IMR-90 (cell line): ENCODE measurements around the gene GCDH. TPM values are rescaled to one million over a fixed set of nuclear protein-coding genes. Genes with fewer than 3 reads are reported as not detected.
A peak's percentile ranks its signal among the peaks of the same experiment; 100 is the strongest.

Experiments used
- ATAC-seq: fragments of 200-7000 bp; cut with Tn5 transposase; 2 replicates; pipeline ENCODE4 v1.9.1; 2020; ENCODE audit warnings: low read depth, mild to moderate bottlenecking, moderate library complexity
- BruUV-seq: library from RNA; stranded (reverse); fragments of 400-500 nt; replicated peaks from 2 replicates; lab custom pipeline; 2021; lab: Mats Ljungman, UMichigan
- CTCF ChIA-PET: fragments of 300-600 bp; formaldehyde crosslinking; extraction: SDS; loops from one replicate; lab custom pipeline; 2021; ENCODE audit warnings: antibody characterized with exemption; lab: Yijun Ruan, JAX
- POLR2A ChIA-PET: fragments of 300-600 bp; sonication (Branson Sonifier 250); formaldehyde crosslinking; loops from one replicate; lab custom pipeline; 2022; ENCODE audit warnings: antibody characterized with exemption; ENCODE audit not compliant: unreplicated experiment; lab: Charles Lee
- DNase-seq: peaks from one replicate; pipeline ENCODE4 v3.0.0; 2013
- H2AFZ ChIP-seq: replicated peaks from 2 replicates; pipeline ENCODE3; 2013; ENCODE audit warnings: low read length, mild to moderate bottlenecking; ENCODE audit not compliant: poor library complexity
- H2AK5ac ChIP-seq: 2 replicates; pipeline ENCODE4 v1.6.1; 2013; ENCODE audit warnings: low read depth, low read length, inconsistent platforms
- H2AK9ac ChIP-seq: replicated peaks from 2 replicates; pipeline ENCODE3; 2013; ENCODE audit warnings: mild to moderate bottlenecking, low read depth, low read length, moderate library complexity; ENCODE audit not compliant: poor library complexity
- H2BK120ac ChIP-seq: 2 replicates; pipeline ENCODE4 v1.6.1; 2013; ENCODE audit warnings: low read depth, low read length, inconsistent platforms
- H2BK15ac ChIP-seq: 3 replicates; pipeline ENCODE4 v1.6.1; 2013; ENCODE audit warnings: low read depth, low read length, inconsistent platforms
- H2BK20ac ChIP-seq: 2 replicates; pipeline ENCODE4 v1.6.1; 2013; ENCODE audit warnings: low read depth, mild to moderate bottlenecking, inconsistent platforms, low read length, moderate library complexity
- H2BK5ac ChIP-seq: 2 replicates; pipeline ENCODE4 v1.6.1; 2013; ENCODE audit warnings: mild to moderate bottlenecking, low read depth, low read length, inconsistent platforms; ENCODE audit not compliant: poor library complexity, severe bottlenecking
- H3K14ac ChIP-seq: replicated peaks from 2 replicates; pipeline ENCODE4 v1.6.1; 2013; ENCODE audit warnings: low read depth, low read length, inconsistent platforms
- H3K18ac ChIP-seq: 2 replicates; pipeline ENCODE4 v1.6.1; 2013; ENCODE audit warnings: low read depth, low read length, control low read depth
- H3K23ac ChIP-seq: 2 replicates; pipeline ENCODE4 v1.6.1; 2013; ENCODE audit warnings: low read depth, low read length, inconsistent platforms
- H3K27ac ChIP-seq: 2 replicates; pipeline ENCODE4 v1.5.1; 2013; ENCODE audit warnings: mild to moderate bottlenecking, control low read depth, low read length; ENCODE audit not compliant: insufficient read depth
- H3K27me3 ChIP-seq: 2 replicates; pipeline ENCODE4 v1.6.1; 2013; ENCODE audit warnings: low read length; ENCODE audit not compliant: control insufficient read depth, insufficient read depth
- H3K36me3 ChIP-seq: 2 replicates; pipeline ENCODE4 v1.6.1; 2013; ENCODE audit warnings: low read length, mixed read lengths; ENCODE audit not compliant: control insufficient read depth, insufficient read depth
- H3K4ac ChIP-seq: 2 replicates; pipeline ENCODE4 v1.6.1; 2013; ENCODE audit warnings: low read depth, low read length, inconsistent platforms
- H3K4me1 ChIP-seq: 2 replicates; pipeline ENCODE4 v1.6.1; 2013; ENCODE audit warnings: low read length, mixed read lengths; ENCODE audit not compliant: control insufficient read depth, insufficient read depth
- H3K4me2 ChIP-seq: 2 replicates; pipeline ENCODE4 v1.6.1; 2013; ENCODE audit warnings: low read depth, mild to moderate bottlenecking, control low read depth, low read length, moderate library complexity
- H3K4me3 ChIP-seq: 2 replicates; pipeline ENCODE4 v1.5.1; 2013; ENCODE audit warnings: low read depth, mild to moderate bottlenecking, control low read depth, low read length, moderate library complexity; ENCODE audit not compliant: insufficient read depth
- H3K56ac ChIP-seq: 2 replicates; pipeline ENCODE4 v1.6.1; 2013; ENCODE audit warnings: low read length, inconsistent platforms; ENCODE audit not compliant: insufficient read depth; ENCODE audit errors: extremely low read depth
- H3K79me1 ChIP-seq, 2 experiments: 2 replicates each; pipeline ENCODE4 v1.6.1; 2013; ENCODE audit warnings: low read length in 2 of 2, inconsistent platforms in 1 of 2, low read depth in 1 of 2
- H3K9ac ChIP-seq: 2 replicates; pipeline ENCODE4 v1.6.1; 2013; ENCODE audit warnings: low read depth, low read length, control low read depth
- H3K9me1 ChIP-seq: 2 replicates; pipeline ENCODE4 v1.6.1; 2013; ENCODE audit warnings: low read length, inconsistent platforms; ENCODE audit not compliant: insufficient read depth
- H3K9me3 ChIP-seq: 2 replicates; pipeline ENCODE4 v1.6.1; 2013; ENCODE audit warnings: low read length; ENCODE audit not compliant: control insufficient read depth, insufficient read depth
- H4K20me1 ChIP-seq: 2 replicates; pipeline ENCODE4 v1.6.1; 2013; ENCODE audit warnings: low read length, inconsistent platforms; ENCODE audit not compliant: insufficient read depth
- H4K5ac ChIP-seq: 2 replicates; pipeline ENCODE4 v1.6.1; 2013; ENCODE audit warnings: mild to moderate bottlenecking, low read depth, low read length, control low read depth
- H4K8ac ChIP-seq, 2 experiments: 2 replicates each; pipeline ENCODE4 v1.6.1; 2013; ENCODE audit warnings: low read depth in 2 of 2, low read length in 2 of 2, control low read depth in 1 of 2, inconsistent platforms in 1 of 2
- H4K91ac ChIP-seq: 2 replicates; pipeline ENCODE4 v1.6.1; 2013; ENCODE audit warnings: low read depth, low read length, inconsistent platforms; ENCODE audit not compliant: insufficient read depth
- BHLHE40 ChIP-seq: fragments of 150-350 bp; IDR thresholded peaks from 2 replicates; pipeline ENCODE4 v1.6.1; 2016; ENCODE audit warnings: mild to moderate bottlenecking, low read depth, low read length
- CEBPB ChIP-seq: IDR thresholded peaks from 2 replicates; pipeline ENCODE4 v1.6.1; 2012; ENCODE audit warnings: low read depth, low read length, improper control_type of control experiment
- CTCF ChIP-seq: conservative IDR thresholded peaks from 2 replicates; pipeline ENCODE4 v1.5.1; 2012; ENCODE audit warnings: mild to moderate bottlenecking, low read depth, low read length, improper control_type of control experiment
- FOS ChIP-seq: fragments of 150-350 bp; IDR thresholded peaks from 2 replicates; pipeline ENCODE4 v1.6.1; 2016; ENCODE audit warnings: low read depth, low read length
- MAZ ChIP-seq: IDR thresholded peaks from 2 replicates; pipeline ENCODE4 v1.6.1; 2012; ENCODE audit warnings: low read depth, mild to moderate bottlenecking, low read length, improper control_type of control experiment, moderate library complexity, borderline replicate concordance
- NFE2L2 ChIP-seq: fragments of 150-350 bp; IDR thresholded peaks from 2 replicates; pipeline ENCODE4 v1.6.1; 2016; ENCODE audit warnings: low read depth, mild to moderate bottlenecking, low read length
- RAD21 ChIP-seq: IDR thresholded peaks from 2 replicates; pipeline ENCODE4 v1.6.1; 2012; ENCODE audit warnings: low read length, improper control_type of control experiment
- RCOR1 ChIP-seq: IDR thresholded peaks from 2 replicates; pipeline ENCODE4 v1.6.1; 2012; ENCODE audit warnings: mild to moderate bottlenecking, low read length, improper control_type of control experiment; ENCODE audit not compliant: insufficient replicate concordance
- SMC3 ChIP-seq: fragments of 150-350 bp; IDR thresholded peaks from 2 replicates; pipeline ENCODE4 v1.6.1; 2016; ENCODE audit warnings: low read depth, mild to moderate bottlenecking, antibody characterized with exemption, low read length, moderate library complexity
- USF2 ChIP-seq: fragments of 150-350 bp; IDR thresholded peaks from 2 replicates; pipeline ENCODE4 v1.6.1; 2017; ENCODE audit warnings: mild to moderate bottlenecking, antibody characterized with exemption, low read length, low read depth
- WGBS, 2 experiments: methylation state at CpG; one replicate each; pipeline versions ENCODE4 v1.1.5 to v1.1.7; 2013; ENCODE audit warnings: missing lambda C conversion rate in 2 of 2; ENCODE audit not compliant: insufficient read length in 1 of 2; ENCODE audit errors: extremely low coverage in 2 of 2; 5-methylcytosine and 5-hydroxymethylcytosine counted together
- dilution Hi-C: fragments of 300-500 bp; cut with HindIII; formaldehyde crosslinking; loops from one replicate; pipeline ENCODE4 v1.14.3; 2018; ENCODE audit warnings: low sequenced_read_pairs; ENCODE audit not compliant: unreplicated experiment
- in situ Hi-C: fragments of 300-500 bp; cut with MboI; formaldehyde crosslinking; loops from 3 replicates; pipeline ENCODE4 v1.14.3; 2019; ENCODE audit warnings: low sequenced_read_pairs, inconsistent platforms, mixed read lengths
- intact Hi-C: fragments of 100-400 bp; cut with micrococcal nuclease; formaldehyde crosslinking; loops from 2 replicates; pipeline ENCODE4 v1.10.0; 2022
- polyA plus RNA-seq, 3 experiments: library from polyadenylated mRNA; depleted of rRNA; stranded (reverse); fragments of >200 nt; gene quantifications; 2 replicates each; pipeline ENCODE4 v1.2.3, GENCODE V29; 2012; ENCODE audit warnings: low replicate concordance in 1 of 3
- total RNA-seq: library from RNA; depleted of rRNA; stranded (reverse); fragments of >200 nt; gene quantifications from 2 replicates; pipeline ENCODE4 v1.2.3, GENCODE V29; 2012

GCDH gene
- total and polyA plus RNA-seq, 2 of the 4 experiments (the other 2 are of a cell fraction): 27.7 to 41.6 TPM

- Histone ChIP-seq H3K23ac (no peak overlapping the region), H4K91ac (no peak overlapping the region), H3K14ac (0 out of 2 replicates have a peak overlapping the region, but pooled peaks have one; percentile 4), H4K5ac (no peak overlapping the region), H4K20me1 (no peaks in the 10 kb centered on the region), H3K4me1 (peaks cover 3% of the 10 kb centered on the region; the same call in 1 of the 2 replicates), H2BK5ac (no peak overlapping the region), H2BK20ac (no peak overlapping the region), H2AK5ac (no peak overlapping the region), H3K9me1 (no peaks in the 10 kb centered on the region), H3K4me2 (peak overlapping the region; percentile 88), H3K4me3 (peak overlapping the region; percentile 21; the same call in 1 of the 2 replicates), H3K27me3 (peaks cover 10% of the 10 kb centered on the region; the same call in 1 of the 2 replicates), H2BK120ac (no peak overlapping the region), H3K4ac (no peak overlapping the region), H3K36me3 (no peaks in the 10 kb centered on the region), H3K18ac (no peak overlapping the region), H3K9me3 (no peaks in the 10 kb centered on the region), H2AK9ac (peak overlapping the region; percentile 33), H3K79me1 (no peaks in the 10 kb centered on the region), H3K9ac (0 out of 2 replicates have a peak overlapping the region, but pooled peaks have one; percentile 19), H3K56ac (no peak overlapping the region), H2AFZ (peak overlapping the region; percentile 96), H4K8ac (peak overlapping the region in 1 of 2 experiments; percentile 54; a peak in 1 of 4 replicates), H2BK15ac (no peak overlapping the region), H3K27ac (no peak overlapping the region)
- ATAC-seq (peak; percentile 100), DNase-seq (peak; percentile 73)
- dilution Hi-C loops (no loop called here), in situ Hi-C loops (no loop called here), intact Hi-C loops (loop anchor here (1.0 to 2.0 kb wide), 2 partner anchors 81 to 171 kb away; no protein-coding TSS in a partner anchor)
- ChIA-PET CTCF (interaction anchor here (0.6 to 4.2 kb wide), 21 partner anchors 10 to 173 kb away, joined by 3 to 35 read pairs (median 5); partner anchors contain the start of genes PRDX2, RTBDN and THSD8), POLR2A (no interaction called here)
- WGBS, 2 experiments: 13% methylated on average over 33 of the region's 69 CpGs; no CpG with 5 or more reads in 1 of the 2 experiments
- no peak for TF ChIP-seq RCOR1
- peak; percentile 36; the same call in 1 of the 2 replicates for TF ChIP-seq BHLHE40
- peak; percentile 87 for TF ChIP-seq MAZ
- no peak for TF ChIP-seq CEBPB
- no peak for TF ChIP-seq FOS
- peak; percentile 96 for TF ChIP-seq RAD21
- TF ChIP-seq CTCF: peak; percentile 98
- TF ChIP-seq SMC3: peak; percentile 89
- no peak for TF ChIP-seq NFE2L2
- peak; percentile 73 for TF ChIP-seq USF2
- BruUV-seq: no TSS peak
These were observed 43.5 kb upstream of the GCDH start for GRCh38 chr19:12847159-12848139.
